Skin of body (tissue), 2 donors: ENCODE data around the gene ALG5. TPM values are rescaled to one million over a fixed set of nuclear protein-coding genes. Genes with fewer than 3 reads are reported as not detected.

Experiments used
- DNase-seq: peaks from one replicate; lab custom pipeline; 2025; lab: John Stamatoyannopoulos, UW
- total RNA-seq: library from RNA; depleted of rRNA; stranded (reverse); fragments of >200 nt; gene quantifications from one replicate; pipeline ENCODE4 v1.2.3, GENCODE V29; 2014

ALG5 gene
- total RNA-seq, 1 donor from 2014 or later: 32.6 TPM

DNA sequence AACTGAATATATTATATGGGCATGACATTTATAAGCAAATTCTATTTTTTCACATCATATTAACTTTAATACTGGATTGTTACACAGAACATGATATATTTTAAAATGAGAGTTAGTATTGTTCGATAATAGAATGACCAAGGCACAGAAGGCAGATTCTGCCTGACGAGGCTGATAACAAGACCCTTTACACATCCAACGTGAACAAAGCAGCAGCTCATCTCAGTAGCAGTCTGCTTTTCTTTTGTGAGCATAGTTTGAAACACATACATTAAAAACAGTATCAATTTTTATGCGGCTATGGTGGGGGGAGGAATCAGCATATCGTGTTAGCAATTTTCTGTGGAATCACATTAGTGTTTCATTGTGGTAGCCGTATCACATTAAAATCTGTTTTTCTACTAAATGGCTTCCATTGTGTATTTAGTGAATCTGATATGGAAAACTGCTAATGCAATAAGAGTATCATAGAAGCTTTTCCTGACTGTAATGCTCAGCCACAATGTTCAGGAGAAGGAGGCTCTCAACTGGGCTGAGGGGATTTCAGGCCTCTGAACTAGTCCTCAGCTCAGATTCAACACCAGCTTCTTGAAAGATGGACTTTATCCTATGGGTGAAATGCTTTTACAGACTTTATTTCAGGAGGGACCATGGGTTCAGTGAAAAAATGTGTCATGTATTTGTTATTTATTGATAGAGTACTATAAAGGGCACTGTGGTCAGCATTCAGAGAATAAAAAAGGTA is 83.1 kb downstream of the ALG5 start:
- no peak for DNase-seq

DNA sequence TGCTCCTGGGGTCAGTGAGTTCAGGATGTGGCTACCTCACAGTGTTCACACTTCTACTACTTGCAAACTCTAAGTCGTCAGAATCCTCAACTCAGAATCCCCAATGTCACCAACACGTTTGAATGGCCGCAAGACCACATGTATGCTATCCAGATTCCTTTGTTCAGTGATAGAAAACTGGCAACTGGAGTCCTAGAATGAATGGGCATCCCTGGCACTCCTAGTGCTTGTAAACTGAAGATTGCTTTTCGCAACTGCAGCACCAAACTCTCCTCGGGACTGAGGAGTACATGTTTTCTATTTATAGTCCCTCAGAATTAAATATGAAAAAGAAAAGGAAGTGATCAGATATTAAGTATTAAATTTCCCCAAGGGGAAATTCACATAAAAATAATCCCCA is 84.0 kb downstream of the ALG5 start:
- DNase-seq: no peak

DNA sequence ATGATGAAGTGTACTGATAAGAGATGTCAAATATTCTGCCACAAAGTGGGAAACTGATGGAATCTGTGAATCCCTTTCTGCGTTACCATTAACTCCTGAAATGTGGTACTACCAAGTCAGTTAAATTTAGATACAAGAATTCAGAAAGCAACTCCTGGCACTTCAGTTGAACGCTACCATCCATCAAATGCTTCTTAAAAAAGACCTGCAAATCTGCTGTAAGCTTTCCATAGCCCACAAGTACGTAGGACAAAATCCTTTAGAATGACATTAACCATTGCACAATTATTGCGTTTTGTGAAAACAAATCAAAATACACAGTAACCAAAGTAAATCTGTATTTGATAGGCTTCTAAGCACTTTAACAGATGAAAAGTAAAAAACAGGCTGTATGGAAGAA is 84.5 kb downstream of the ALG5 start:
- DNase-seq: no peak

DNA sequence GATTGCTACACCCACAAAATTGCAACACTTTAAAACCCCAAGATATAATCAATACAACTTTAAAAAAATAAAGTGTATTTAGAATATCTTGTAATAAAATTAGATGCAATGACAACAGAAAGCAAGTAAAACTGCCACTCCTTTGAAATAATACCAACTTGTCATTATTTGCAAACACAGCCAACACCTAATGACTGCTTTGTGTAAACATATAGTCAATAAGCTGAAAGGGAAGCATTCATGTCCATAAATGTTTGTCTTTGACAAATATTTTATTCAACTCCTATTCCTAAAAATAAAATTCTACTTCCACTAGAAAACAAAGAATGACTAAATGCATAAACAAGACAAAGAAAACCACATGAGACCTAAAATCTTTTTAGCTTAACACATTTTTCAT is 85.7 kb downstream of the ALG5 start:
- DNase-seq: no peak

DNA sequence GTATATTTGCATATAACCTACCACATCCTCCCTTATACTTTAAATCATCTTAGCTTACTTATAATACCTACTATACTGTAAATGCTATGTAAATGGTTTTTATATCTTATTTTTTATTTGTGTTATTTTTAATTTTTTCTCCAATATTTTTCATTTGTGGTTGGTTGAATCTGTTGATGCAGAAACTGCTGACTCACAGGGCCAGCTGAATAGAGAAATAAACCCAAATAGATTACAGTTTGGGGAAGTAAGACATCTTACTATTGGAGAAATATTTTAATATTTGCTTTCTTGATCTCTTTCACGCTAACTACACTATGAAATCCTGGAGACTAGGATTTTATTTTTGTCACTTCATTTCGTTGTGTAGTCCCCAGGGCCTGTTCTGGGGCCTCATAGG is 86.2 kb downstream of the ALG5 start:
- no peak for DNase-seq

DNA sequence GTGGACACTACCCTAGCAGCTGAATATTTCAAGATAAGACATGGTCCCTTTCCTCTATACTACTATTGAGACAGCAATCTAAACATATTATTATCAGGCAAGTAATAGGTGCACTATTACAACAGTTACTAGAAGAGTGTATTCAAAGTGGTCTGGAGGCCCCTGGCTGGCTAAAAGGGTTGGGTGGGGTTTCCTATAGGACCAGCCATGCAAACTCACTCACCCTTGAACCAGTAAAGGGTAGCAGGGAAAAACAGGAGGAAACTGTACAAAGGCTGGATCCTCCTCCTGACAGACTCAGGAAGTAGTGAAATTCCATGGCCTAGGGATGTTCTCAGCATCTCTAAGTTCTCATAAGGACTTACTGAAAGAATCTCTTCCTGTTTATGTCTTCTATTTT is 86.8 kb downstream of the ALG5 start:
- no peak for DNase-seq

DNA sequence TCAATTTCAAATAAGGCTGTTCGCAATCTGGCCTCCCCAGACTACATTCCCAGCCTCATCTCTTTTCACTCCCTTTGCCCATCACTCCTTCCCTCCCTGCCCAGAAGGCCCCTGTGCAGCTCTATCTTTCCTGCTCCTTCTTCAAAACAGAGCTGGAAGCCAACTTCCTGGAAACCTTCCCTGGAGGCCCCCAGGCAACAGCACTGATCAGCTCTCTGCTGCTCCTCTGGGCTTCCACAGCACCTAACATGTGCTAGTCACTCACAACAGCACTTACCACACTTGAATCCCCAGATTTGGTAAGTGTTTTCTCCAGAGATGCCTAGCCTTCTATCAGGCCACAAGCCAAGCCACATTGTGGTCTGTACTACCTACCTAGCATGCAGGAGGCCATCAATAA is 88.6 kb downstream of the ALG5 start:
- DNase-seq: no peak

DNA sequence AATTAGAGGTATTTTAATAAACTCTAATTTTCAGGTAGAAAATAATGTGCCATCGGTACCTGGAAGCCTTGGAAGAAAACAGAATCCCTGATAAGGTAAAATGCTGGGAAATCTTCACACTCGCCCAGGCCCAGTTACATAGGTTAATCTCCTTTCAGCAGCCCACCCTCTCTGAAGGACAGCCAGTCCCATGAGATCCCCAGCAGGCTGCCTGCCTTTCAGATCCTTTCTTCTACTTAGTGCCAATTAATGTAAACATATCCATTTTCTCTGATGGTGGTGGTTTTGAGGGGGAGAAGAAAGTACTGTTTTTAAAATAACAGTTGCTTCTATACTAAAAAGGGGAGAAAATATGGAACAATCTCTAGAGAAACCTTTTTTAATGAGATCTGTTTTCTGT is 91.3 kb downstream of the ALG5 start:
- DNase-seq: no peak

DNA sequence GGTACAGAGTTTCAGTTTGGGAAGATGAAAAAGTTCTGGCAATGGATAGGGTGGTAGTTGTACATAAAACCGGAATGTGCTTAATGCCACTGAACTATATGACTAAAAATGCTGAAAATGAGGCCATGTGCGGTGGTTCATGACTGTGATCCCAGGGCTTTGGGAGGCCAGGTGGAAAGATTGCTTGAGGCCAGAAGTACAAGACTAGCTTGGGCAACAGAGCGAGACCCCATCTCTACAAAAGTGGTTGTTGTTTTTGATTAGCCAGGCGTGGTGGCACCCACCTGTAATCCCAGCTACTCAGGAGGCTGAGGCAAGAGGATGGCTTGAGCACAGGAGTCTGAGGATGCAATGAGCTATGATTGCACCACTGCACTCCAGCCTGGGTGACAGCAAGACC is 91.9 kb downstream of the ALG5 start:
- no peak for DNase-seq

DNA sequence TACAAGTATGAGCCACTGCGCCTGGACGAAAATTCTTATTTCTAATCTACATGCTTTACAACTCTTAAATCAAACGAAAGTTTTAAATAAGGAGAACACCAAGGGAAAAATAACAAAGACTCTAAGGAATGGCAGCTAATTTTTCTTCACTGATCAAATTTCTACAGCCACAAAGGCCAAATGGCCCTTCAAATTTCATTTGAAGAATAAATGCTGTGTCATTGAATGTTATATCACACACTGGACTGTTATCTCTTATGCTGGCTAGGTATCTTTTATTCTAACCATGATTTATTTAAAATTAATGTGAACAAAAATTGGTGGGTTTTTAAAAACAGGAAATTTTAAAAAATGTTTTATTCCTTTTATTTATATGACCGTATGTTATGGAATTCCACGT is 93.2 kb downstream of the ALG5 start:
- DNase-seq: no peak

DNA sequence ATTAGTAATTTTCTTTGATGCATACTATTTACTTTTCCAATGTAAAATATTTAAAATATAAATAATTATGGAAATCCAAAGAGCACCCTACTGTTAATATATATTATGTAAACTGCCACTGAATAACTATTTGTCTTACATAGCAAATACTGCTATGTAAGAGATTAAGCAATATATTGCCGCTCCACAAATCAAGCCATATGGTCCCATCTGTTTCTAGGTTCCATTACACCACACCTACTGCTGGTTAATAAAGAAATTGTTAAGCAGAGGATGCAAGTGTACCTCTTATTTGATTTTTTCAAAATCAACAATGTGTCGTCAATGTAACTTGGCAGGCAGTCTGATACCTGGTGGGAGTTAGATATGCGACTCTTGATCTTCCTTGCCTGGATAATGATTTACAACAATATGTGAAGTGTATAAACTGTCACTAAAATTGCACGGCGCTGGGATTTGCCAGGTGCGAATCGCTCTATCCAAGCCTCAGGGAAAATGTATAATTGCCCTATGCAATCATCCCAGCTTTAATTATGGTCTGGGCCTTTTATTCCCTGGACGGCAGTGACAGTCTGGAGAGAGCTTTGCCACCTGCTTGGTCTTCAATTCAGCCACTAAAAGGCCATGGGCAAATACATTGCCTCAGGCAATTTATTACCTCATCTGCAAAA is 95.1 kb downstream of the ALG5 start:
- DNase-seq: no peak

Other genes starting within 250 kb of the ALG5 start
- gene RFXAP, start 180.1 kb downstream of the ALG5 start, total RNA-seq: 4.3 TPM
- 11.2 TPM for gene SMAD9, start 79.1 kb downstream of the ALG5 start, total RNA-seq
- 41.8 TPM for gene EXOSC8, start 1.4 kb upstream of the ALG5 start, total RNA-seq
- gene SUPT20H, start 60.3 kb upstream of the ALG5 start, total RNA-seq: 57.9 TPM
- gene CSNK1A1L, start 106.3 kb upstream of the ALG5 start, total RNA-seq: not detected